ENCODE measurements around the gene USP48.

Gene USP48

DNA sequence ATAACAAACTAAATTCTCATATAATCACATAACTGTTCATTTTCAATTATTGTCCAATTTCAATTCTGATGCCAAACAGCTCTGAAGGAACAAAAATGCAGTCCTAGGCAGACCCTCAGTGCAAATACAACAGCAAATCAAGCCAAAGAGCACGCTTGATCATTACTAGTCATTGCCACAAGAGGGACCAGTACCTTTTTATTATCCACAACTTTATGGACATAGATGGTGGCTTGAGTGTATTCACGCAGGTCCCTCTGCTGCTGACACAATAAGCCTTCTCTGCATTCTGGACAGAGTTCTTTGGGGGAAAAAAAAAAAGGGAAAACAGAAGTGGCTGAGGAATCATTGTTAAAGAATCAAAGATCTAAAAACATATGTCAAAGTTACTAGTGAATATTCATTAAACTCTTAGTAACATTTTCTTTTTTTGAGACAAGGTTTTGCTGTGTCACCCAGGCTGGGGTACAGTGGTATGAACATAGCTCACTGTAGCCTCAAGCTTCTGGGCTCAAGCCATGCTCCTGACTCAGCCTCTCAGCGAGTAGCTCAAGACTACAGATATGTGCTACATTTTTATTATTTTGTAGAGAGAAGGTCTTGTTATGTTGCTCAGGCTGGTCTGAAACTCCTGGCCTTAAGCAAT is 79.5 kb downstream of the USP48 start:
- in situ Hi-C loops (cut with HindIII; ENCODE audit: low sequenced_read_pairs): no loop called here

- in situ Hi-C loops (cut with HindIII; ENCODE audit: low sequenced_read_pairs): no loop called here
Measured at GRCh38 chr1:21702780-21703179, 80.2 kb downstream of the USP48 start.

DNA sequence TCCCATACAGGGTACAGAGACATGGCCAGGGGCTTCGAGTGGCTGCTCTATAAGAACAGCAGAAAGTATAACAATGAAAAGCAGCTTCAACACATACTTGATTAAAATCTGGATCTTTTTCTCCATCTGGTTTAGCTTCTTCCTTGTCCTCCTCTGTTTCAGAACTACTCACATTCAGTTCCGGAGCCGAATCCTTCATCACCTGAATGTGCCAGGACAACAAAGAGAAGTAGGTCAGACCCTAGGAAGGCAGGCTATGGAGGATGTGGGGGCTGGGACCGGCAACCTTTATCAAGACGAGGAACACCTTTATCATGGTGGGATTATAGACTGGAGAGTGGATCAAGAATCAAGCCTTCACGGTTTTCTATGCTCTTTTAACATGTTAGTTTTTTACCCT is 81.5 kb downstream of the USP48 start:
- in situ Hi-C loops (cut with HindIII; ENCODE audit: low sequenced_read_pairs): no loop called here

GRCh38 chr1:21700094-21700493 is 82.9 kb downstream of the USP48 start:
- in situ Hi-C loops (cut with HindIII; ENCODE audit: low sequenced_read_pairs): no loop called here

GRCh38 chr1:21696931-21697330 is 86.0 kb downstream of the USP48 start:
- in situ Hi-C loops (cut with HindIII; ENCODE audit: low sequenced_read_pairs): no loop called here

- in situ Hi-C loops (cut with HindIII; ENCODE audit: low sequenced_read_pairs): no loop called here
Measured at GRCh38 chr1:21693732-21694131, 89.2 kb downstream of the USP48 start.

GRCh38 chr1:21691739-21692138 is 91.2 kb downstream of the USP48 start:
- in situ Hi-C loops (cut with HindIII; ENCODE audit: low sequenced_read_pairs): no loop called here

DNA sequence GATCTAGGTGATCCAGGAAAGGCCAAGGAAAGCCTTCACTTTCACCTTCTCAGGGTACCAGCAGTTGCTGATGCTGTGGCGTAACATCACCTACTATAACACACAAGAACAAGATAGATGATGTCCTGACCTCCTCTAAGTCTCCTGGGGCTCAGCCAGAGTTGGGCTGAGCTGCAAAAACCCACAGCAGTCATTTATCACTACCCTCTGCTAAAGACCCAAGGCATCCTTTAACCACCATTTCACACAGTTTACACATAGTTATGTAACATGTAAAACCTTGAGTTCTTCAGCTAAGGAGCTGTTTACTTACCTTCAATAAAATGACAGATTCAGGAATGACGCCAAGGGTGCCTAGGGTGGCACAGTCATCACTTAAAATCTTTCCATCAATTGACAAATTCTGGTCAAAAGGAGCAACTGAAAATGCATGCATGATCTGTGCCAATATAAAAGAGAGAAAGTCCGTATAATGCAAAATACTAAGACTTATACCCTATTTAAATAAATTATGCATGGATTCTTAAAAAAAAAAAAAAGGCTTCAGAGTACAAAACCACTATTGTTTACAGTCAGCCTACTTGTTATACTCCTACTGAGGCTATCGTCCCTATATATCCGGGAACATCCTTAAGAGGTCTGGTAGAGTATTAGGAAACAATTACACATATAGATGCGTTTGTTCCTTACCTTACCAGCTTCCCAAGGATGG is 93.1 kb downstream of the USP48 start:
- in situ Hi-C loops (cut with HindIII; ENCODE audit: low sequenced_read_pairs): no loop called here

GRCh38 chr1:21687081-21687529 is 95.8 kb downstream of the USP48 start:
- in situ Hi-C loops (cut with HindIII; ENCODE audit: low sequenced_read_pairs): no loop called here

DNA sequence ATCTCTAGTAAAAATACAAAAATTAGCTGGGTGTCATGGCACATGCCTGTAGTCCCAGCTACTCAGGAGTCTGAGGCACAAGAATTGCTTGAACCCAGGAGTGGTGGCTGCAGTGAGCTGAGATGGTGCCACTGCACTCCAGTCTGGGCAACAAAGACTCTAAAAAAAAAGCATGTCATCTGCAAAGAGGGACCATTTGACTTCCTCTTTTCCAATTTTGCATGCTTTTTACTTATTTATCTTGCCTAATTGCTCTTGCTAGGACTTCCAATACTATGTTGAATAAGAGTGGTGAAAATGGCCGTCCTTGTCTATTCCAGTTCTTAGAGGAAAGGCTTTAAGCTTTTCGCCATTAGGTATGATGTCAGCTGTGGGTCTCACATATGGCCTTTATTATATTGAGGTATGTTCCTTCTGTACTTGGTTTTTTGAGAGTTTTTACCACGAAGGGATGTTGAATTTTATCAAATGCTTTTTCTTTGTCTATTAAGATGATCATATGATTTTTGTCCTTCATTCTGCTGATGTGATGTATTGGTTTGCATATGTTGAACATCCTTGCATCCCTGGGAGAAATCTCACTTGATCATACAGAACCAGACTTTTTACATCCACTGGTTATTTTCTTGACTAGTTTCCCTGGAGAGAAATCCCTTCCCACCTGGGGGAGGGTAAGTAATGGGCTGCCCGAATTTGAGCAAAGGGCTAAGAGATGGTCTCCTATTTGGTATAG is 96.8 kb downstream of the USP48 start:
- in situ Hi-C loops (cut with HindIII; ENCODE audit: low sequenced_read_pairs): no loop called here

- in situ Hi-C loops (cut with HindIII; ENCODE audit: low sequenced_read_pairs): no loop called here
Measured at GRCh38 chr1:21681426-21681825, 101.5 kb downstream of the USP48 start.

DNA sequence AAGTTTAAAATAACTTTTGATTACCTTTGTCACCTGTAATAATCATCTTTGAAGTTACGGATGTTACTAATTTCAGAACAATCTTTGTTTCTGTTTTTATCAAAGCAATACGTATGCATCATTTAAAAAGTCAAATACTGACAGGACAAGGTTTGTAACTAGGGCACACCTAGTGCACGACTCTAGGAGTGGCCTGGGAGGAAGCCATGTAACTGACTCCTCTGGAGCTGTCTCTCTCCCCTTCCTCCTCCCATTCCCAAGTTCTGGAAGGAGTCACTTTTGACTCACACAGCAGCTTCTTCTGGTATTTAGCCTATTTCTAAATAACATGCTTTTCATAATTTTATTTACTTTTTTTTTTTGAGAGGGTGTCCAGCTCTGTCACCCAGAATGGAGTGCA is 102.0 kb downstream of the USP48 start:
- in situ Hi-C loops (cut with HindIII; ENCODE audit: low sequenced_read_pairs): no loop called here

GRCh38 chr1:21680381-21680780 is 102.6 kb downstream of the USP48 start:
- in situ Hi-C loops (cut with HindIII; ENCODE audit: low sequenced_read_pairs): no loop called here

DNA sequence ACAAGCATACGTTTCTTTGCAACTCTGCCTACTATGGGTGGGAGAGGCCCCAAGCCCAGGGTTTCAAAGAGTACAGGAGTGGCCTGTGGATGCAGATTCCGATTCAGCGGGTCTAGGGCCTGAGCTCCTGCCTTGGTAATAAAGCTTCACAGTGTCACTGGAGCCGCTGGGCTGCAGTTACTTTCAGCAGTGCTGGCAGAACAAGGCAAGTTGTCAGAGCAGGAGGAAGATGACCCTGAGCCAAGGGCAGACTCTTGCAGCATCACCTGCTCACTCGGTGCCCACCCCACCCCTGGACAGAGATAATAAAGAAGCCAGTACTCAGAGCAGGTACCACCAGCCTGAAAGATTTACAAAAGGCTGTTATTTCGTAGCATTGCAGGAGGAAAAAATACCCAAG is 105.8 kb downstream of the USP48 start:
- in situ Hi-C loops (cut with HindIII; ENCODE audit: low sequenced_read_pairs): no loop called here

DNA sequence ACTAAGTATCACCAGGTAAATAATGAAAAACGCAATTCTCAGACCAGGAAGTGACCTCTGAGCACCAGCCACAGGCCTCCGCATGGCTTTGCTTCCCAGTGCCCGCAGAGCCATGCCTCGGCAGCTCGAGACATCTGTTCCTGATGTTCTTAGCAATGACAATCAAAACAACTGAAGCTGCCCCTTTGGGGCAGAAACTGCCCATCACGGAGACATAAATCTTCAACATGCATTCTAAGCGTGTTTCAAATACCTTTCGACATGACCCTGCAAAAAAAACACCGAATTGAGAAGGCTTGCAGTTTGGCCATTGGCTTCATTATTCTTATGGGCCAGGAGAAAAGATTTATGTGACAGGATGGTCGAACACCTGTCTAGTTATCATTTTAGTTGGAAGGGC is 108.0 kb downstream of the USP48 start:
- in situ Hi-C loops (cut with HindIII; ENCODE audit: low sequenced_read_pairs): loop anchor here (25.0 kb wide), 1 partner anchor 313 kb away; no protein-coding TSS in a partner anchor

DNA sequence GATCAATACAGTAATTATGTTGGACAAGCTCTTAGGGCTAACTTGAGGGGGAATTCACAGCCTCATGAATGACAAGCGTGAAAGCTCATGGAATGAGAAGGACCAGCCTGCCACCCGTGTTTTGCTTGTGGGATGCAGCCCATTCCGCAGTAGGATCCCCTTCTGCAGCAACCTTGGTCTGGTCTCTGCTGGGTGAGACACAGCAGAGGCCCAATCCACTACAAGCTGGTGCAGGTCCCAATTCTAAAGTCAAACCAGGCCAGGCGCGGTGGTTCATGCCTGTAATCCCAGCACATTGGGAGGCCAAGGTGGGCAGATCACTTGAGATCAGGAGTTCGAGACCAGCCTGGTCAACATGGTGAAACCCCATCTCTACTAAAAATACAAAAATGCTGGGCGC is 109.1 kb downstream of the USP48 start:
- in situ Hi-C loops (cut with HindIII; ENCODE audit: low sequenced_read_pairs): loop anchor here (25.0 kb wide), 1 partner anchor 312 kb away; no protein-coding TSS in a partner anchor

- in situ Hi-C loops (cut with HindIII; ENCODE audit: low sequenced_read_pairs): loop anchor here (25.0 kb wide), 1 partner anchor 311 kb away; no protein-coding TSS in a partner anchor
Measured at GRCh38 chr1:21673277-21673780, 109.6 kb downstream of the USP48 start.

DNA sequence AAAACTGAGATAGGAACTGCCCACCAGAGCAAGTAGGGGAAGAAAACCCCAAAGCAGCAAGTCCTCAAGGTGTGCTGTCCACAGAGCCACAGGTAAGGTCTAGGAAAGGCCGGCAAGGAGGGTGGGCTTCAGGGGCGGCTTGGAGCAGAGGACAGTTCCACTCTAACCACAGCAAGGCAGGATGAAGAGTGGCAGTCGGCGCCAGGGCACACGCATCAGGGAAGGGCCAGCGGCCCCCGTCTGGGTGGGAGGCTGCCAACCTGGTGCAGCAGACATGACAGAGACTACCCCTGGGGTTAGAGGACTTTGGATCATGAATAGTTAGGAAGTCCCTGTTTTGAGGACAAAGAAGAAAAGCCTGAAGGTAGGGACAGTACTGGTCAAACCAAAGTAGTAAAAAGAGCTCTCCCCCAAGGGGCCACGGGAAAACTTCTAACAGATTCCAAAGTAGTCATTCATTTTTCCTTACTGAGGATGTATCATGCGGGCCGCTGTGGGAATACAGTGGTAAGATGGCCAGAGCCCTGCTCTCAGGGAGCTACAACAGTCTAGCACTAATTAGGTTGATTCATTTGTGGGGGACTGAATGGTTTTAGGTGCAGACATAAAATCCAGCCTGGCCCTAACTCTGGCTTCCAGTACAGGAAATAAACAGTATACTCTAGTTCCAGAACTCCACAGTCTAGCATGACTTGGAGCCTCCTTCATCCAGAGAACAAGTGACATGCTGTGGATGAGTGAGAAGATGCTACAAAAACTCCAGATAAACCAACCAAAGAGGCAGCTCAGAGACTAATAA is 110.3 kb downstream of the USP48 start:
- in situ Hi-C loops (cut with HindIII; ENCODE audit: low sequenced_read_pairs): loop anchor here (25.0 kb wide), 1 partner anchor 310 kb away; no protein-coding TSS in a partner anchor

DNA sequence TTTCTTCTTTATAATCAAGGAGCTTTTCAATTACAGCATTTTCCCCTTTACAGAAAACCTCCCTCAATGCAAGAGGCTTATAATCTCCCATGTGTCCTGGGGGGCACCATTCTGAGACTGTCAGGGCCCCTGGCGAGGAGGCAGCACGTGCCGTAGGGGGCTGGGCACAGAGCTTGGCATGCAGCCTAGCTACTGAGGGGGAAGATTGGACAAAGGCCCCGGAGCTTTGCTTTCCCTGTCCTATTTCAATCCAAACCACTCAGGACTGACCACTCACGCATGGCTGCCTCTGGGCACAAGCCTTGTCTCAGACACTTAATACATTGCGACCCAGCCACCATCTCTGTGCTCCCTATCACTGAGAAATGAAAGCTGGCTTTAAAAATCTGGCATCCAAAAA is 111.0 kb downstream of the USP48 start:
- in situ Hi-C loops (cut with HindIII; ENCODE audit: low sequenced_read_pairs): loop anchor here (25.0 kb wide), 1 partner anchor 310 kb away; no protein-coding TSS in a partner anchor

Data from endothelial cell of hepatic sinusoid (primary cell).